ENCODE data around the gene SFMBT1. TPM values are rescaled to one million over a fixed set of nuclear protein-coding genes. Genes with fewer than 3 reads are reported as not detected.

The SFMBT1 gene
- total and polyA plus RNA-seq, 2 experiments from 2014 or later, result 5.3 to 24.0 TPM

- H3F3A ChIP-seq (replicated peaks; ENCODE audit: low read depth), result no peaks in the 10 kb centered on the region
- H3K36me3 ChIP-seq (ENCODE audit: insufficient read depth), result no peaks in the 10 kb centered on the region
- H3K4me1 ChIP-seq (ENCODE audit: insufficient read depth), result no peaks in the 10 kb centered on the region
- no peaks in the 10 kb centered on the region for H3K9me2 ChIP-seq (ENCODE audit: insufficient read depth)
- Mint-ChIP-seq H3K4me1 (no peaks in the 10 kb centered on the region), H3K9me3 (no peaks in the 10 kb centered on the region), H3K4me3 (no peak overlapping the region), H3K36me3 (ENCODE audit: low read depth) (no peaks in the 10 kb centered on the region), H3K27ac (no peak overlapping the region), H3K27me3 (ENCODE audit: insufficient read depth, low read depth, poor library complexity) (peaks cover 1% of the 10 kb centered on the region)
- no peak overlapping the region for H2AFZ ChIP-seq
- H3K4me3 ChIP-seq, result no peak overlapping the region
- no peaks in the 10 kb centered on the region for H3K27me3 ChIP-seq (ENCODE audit: insufficient read depth)
- DNase-seq (ENCODE audit: low spot score) (no peak), ATAC-seq (no peak)
- H3K27ac ChIP-seq (ENCODE audit: low read depth), result no peak overlapping the region
- no peak overlapping the region for H3K4me2 ChIP-seq
- peaks cover 9% of the 10 kb centered on the region for H3K79me2 ChIP-seq (replicated peaks; ENCODE audit: insufficient read depth)
- H4K20me1 ChIP-seq (replicated peaks; ENCODE audit: insufficient read depth), result peaks cover 4% of the 10 kb centered on the region; the same call in 1 of the 2 replicates
- TF ChIP-seq REST (IDR thresholded peaks at IDR 0.05; ENCODE audit: unreplicated experiment) (no peak), NANOG (IDR thresholded peaks at IDR 0.05; ENCODE audit: borderline replicate concordance) (no peak), CTCF (conservative IDR thresholded peaks at IDR 0.05; ENCODE audit: low read depth in 2 of 2) (no peak), ZNF462 (CRISPR knock-in tag; IDR thresholded peaks at IDR 0.05) (no peak), CREB1 (CRISPR knock-in tag; IDR thresholded peaks at IDR 0.05; ENCODE audit: low read depth) (no peak), EZH2phosphoT487 (IDR thresholded peaks at IDR 0.05; ENCODE audit: unreplicated experiment) (no peak)
These were observed 55.2 kb downstream of the SFMBT1 start for GRCh38 chr3:52990637-52991036.

Data from GM23338 (cell line).